ENCODE results near the gene EXOG. TPM values are rescaled to one million over a fixed set of nuclear protein-coding genes. Genes with fewer than 3 reads are reported as not detected.
A peak's percentile ranks its signal among the peaks of the same experiment; 100 is the strongest.

The EXOG gene
- total RNA-seq, 6 donors from 2014 or later = 10.0 to 34.6 (median 13.2) TPM

- Histone ChIP-seq H3K36me3 (no peaks in the 10 kb centered on the region), H3K4me1 (no peaks in the 10 kb centered on the region), H3K27me3 (no peaks in the 10 kb centered on the region), H3K27ac (no peak overlapping the region), H3K4me3 (no peak overlapping the region), H3K9me3 (no peaks in the 10 kb centered on the region)
- TF ChIP-seq, protein P1, sequence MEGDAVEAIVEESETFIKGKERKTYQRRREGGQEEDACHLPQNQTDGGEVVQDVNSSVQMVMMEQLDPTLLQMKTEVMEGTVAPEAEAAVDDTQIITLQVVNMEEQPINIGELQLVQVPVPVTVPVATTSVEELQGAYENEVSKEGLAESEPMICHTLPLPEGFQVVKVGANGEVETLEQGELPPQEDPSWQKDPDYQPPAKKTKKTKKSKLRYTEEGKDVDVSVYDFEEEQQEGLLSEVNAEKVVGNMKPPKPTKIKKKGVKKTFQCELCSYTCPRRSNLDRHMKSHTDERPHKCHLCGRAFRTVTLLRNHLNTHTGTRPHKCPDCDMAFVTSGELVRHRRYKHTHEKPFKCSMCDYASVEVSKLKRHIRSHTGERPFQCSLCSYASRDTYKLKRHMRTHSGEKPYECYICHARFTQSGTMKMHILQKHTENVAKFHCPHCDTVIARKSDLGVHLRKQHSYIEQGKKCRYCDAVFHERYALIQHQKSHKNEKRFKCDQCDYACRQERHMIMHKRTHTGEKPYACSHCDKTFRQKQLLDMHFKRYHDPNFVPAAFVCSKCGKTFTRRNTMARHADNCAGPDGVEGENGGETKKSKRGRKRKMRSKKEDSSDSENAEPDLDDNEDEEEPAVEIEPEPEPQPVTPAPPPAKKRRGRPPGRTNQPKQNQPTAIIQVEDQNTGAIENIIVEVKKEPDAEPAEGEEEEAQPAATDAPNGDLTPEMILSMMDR (IDR thresholded peaks at IDR 0.05) = no peak
- TF ChIP-seq POLR2A (IDR thresholded peaks at IDR 0.05) (no peak), EP300 (IDR thresholded peaks at IDR 0.05) (no peak), POLR2AphosphoS5 (IDR thresholded peaks at IDR 0.05) (no peak)
- DNase-seq (no peak), ATAC-seq (ENCODE audit: low FRiP score in 2 of 2) (no peak)
- 75 to 95% methylated on average over 1 to 3 of the region's 3 CpGs for WGBS, 2 donors
These were observed 48.8 kb downstream of the EXOG start for GRCh38 chr3:38544926-38545325.

- H3K27me3 ChIP-seq = no peaks in the 10 kb centered on the region
- H3K4me1 ChIP-seq = no peaks in the 10 kb centered on the region
- no peaks in the 10 kb centered on the region for H3K36me3 ChIP-seq
- H3K4me3 ChIP-seq = no peak overlapping the region
- no peaks in the 10 kb centered on the region for H3K9me3 ChIP-seq
- 65 to 79% methylated on average over 1 of the region's 1 CpG for WGBS, 2 donors
- TF ChIP-seq, protein P1 (IDR thresholded peaks at IDR 0.05) = no peak
- TF ChIP-seq POLR2AphosphoS5 (IDR thresholded peaks at IDR 0.05) (no peak), POLR2A (IDR thresholded peaks at IDR 0.05) (no peak), EP300 (IDR thresholded peaks at IDR 0.05) (no peak)
- no peak overlapping the region for H3K27ac ChIP-seq
- ATAC-seq (ENCODE audit: low FRiP score in 2 of 2) = no peak
- DNase-seq = no peak
These were observed 49.4 kb downstream of the EXOG start for GRCh38 chr3:38545550-38545949.

DNA sequence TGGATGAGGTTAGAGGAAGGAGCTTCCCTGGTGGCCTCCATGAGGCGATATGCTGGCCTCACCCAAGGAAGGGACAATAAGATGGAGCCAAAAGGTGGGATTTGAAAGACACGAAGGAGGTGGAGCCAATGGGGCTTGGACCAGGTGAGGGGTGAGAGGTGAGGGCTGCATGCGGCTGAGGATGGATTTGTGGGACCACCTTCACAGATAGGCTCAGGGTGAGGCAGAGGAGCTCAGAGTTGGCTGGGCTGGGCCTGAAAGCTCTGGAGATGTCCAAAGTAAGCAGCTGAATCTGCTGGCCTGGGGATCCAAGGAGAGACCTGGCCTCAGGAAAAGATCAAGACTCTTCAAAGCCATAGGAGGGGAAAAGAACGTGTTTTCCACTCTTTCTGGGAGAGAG is 49.8 kb downstream of the EXOG start:
- Histone ChIP-seq H3K4me3 (no peak overlapping the region), H3K4me1 (no peaks in the 10 kb centered on the region), H3K9me3 (no peaks in the 10 kb centered on the region), H3K36me3 (no peaks in the 10 kb centered on the region), H3K27ac (no peak overlapping the region), H3K27me3 (no peaks in the 10 kb centered on the region)
- no peak for TF ChIP-seq POLR2AphosphoS5 (IDR thresholded peaks at IDR 0.05)
- TF ChIP-seq EP300 (IDR thresholded peaks at IDR 0.05) = no peak
- WGBS, 2 donors = 80 to 88% methylated on average over 4 of the region's 4 CpGs
- no peak for ATAC-seq (ENCODE audit: low FRiP score in 2 of 2)
- DNase-seq = no peak

- DNase-seq (peak in 1 of 2 donors; percentile 72), ATAC-seq (ENCODE audit: low FRiP score in 2 of 2) (peak in 1 of 2 donors; percentile 31)
- Histone ChIP-seq H3K27ac (no peak overlapping the region), H3K9me3 (no peaks in the 10 kb centered on the region), H3K4me1 (no peaks in the 10 kb centered on the region), H3K36me3 (no peaks in the 10 kb centered on the region), H3K27me3 (no peaks in the 10 kb centered on the region), H3K4me3 (no peak overlapping the region)
- TF ChIP-seq EP300 (IDR thresholded peaks at IDR 0.05) (no peak), POLR2AphosphoS5 (IDR thresholded peaks at IDR 0.05) (no peak), POLR2A (IDR thresholded peaks at IDR 0.05) (no peak)
- TF ChIP-seq, protein P1 (IDR thresholded peaks at IDR 0.05) = no peak
- 50 to 60% methylated on average over 10 to 17 of the region's 17 CpGs for WGBS, 2 donors
These were observed 52.2 kb downstream of the EXOG start for GRCh38 chr3:38548154-38548931.

- H3K9me3 ChIP-seq = peaks cover 0 to 4% (median 0%) of the 10 kb centered on the region in 4 donors
- H3K27me3 ChIP-seq = no peaks in the 10 kb centered on the region
- H3K4me3 ChIP-seq = no peak overlapping the region
- DNase-seq = no peak
- H3K4me1 ChIP-seq = no peaks in the 10 kb centered on the region
- ATAC-seq (ENCODE audit: low FRiP score in 2 of 2) = no peak
- no peak for TF ChIP-seq EP300 (IDR thresholded peaks at IDR 0.05)
- no peak for TF ChIP-seq POLR2A (IDR thresholded peaks at IDR 0.05)
- TF ChIP-seq POLR2AphosphoS5 (IDR thresholded peaks at IDR 0.05) = no peak
- TF ChIP-seq, protein P1 (IDR thresholded peaks at IDR 0.05) = no peak
- H3K36me3 ChIP-seq = no peaks in the 10 kb centered on the region
- 76 to 85% methylated on average over 9 of the region's 9 CpGs for WGBS, 2 donors
- no peak overlapping the region for H3K27ac ChIP-seq
These were observed 52.9 kb downstream of the EXOG start for GRCh38 chr3:38549082-38549481.

All from upper lobe of left lung (tissue), 6 donors.